HG02759 (cell line): Measurements from ENCODE around the gene RTN4.

ENCODE experiments used
- ATAC-seq: cut with Tn5 transposase; IDR thresholded peaks from one replicate; pipeline ENCODE4 v1.9.1; 2021; ENCODE audit warnings: mild to moderate bottlenecking, moderate library complexity; ENCODE audit not compliant: unreplicated experiment

Gene RTN4

DNA sequence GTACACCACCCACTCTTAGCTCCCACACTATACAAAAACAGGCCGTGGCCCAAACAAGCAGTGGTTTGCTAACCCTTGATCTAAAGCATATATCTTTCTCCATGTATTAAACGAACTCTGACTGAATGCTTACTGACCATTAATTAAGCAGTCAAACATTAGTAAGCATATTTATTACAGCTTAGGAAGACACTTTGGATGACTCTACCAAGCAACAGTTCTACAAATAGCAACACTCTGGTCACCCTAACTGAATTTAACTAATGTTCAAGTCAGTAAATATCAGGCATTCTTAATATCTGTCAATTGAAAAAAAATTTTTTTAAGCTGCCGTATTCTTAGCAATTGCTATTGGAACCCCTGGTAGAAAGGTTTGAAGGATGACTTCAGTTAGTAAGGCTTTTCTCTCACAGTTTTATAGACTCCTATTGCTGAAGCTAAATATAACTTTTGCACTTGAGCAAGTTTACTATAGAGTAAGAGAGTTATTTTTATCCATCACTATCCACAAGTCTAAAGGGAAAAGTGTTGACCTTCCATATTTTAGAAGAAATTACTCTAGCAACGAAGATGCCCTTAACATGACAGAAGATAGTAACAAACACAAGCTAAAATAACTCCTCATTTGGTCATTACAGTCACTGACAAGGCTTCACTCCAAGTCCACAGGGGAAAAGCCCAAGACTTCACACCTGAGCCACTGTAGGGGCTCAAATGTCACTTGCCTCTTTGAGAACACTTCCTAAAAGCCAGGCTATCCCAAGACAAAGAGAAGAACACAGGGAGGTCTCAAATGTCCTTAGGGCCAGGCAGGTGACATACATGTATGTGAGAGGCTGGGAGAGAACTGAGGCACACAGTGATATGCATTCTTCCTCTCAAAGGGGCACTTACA is 74.4 kb downstream of the RTN4 start:
- ATAC-seq = no peak

DNA sequence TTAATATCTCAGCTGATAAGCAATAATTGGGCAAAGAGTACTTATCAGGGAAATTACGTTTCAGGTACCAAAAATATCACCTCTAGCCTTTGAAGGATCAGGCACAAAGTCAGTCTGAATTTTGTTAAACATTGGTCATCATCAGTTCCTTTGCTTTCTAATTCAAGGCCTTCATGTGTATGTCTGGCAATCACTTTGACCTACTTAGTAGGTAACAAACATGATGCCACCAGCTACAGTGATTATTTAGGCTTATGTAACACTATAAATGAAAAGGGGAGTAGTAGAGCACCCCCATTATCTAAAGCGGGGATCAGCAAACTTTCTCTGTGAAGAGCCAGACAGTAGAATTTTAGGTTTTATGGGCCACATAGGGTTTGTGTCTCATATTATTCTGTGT is 75.1 kb downstream of the RTN4 start:
- no peak for ATAC-seq

DNA sequence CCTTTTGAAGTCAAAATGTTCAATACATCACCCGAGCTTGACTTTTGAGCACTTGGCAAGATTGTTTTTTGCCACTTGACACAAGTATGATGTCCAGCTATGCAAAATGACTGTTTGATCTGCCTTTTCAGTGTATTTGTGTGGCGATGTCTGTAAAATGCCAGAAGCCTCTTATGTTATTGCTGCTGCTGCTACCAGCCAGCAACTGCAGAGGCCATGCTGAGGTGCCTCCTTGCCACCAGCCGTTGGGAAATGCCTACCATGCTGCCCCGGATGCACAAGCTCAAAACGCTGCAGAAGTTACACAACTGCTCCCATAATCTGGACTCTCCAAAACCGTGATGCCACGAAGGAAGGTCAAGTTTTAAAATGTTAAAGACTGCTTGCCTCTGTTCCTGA is 80.3 kb downstream of the RTN4 start:
- no peak for ATAC-seq

- no peak for ATAC-seq
Measured at GRCh38 chr2:54969295-54969939, 80.8 kb downstream of the RTN4 start.

GRCh38 chr2:54968561-54969218 is 81.6 kb downstream of the RTN4 start:
- no peak for ATAC-seq

GRCh38 chr2:54967759-54968365 is 82.4 kb downstream of the RTN4 start:
- ATAC-seq = no peak

- no peak for ATAC-seq
Measured at GRCh38 chr2:54967269-54967668, 83.0 kb downstream of the RTN4 start.

GRCh38 chr2:54966837-54967236 is 83.4 kb downstream of the RTN4 start:
- no peak for ATAC-seq

- ATAC-seq = no peak
Measured at GRCh38 chr2:54966165-54966832, 84.0 kb downstream of the RTN4 start.

GRCh38 chr2:54965425-54965824 is 84.8 kb downstream of the RTN4 start:
- ATAC-seq = no peak

DNA sequence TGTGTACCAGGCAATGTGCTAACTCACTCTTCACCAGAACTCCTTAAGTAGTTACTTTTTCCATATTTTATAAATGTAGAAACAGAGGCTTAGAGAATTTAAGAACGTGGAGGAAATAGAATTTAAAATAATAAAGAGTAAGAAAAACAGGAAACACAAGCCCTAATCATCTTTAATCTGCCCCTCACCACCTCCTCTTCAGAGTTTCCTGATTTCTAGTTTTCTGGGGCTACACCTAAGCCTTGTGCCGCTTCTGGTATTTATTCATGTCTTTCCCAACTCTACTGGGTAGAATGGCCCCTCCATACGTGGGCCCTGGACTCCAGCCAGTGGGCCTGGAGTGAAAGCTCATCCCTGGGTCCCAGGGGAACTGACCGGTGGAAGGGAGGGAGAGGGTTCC is 85.4 kb downstream of the RTN4 start:
- no peak for ATAC-seq

- ATAC-seq = no peak
Measured at GRCh38 chr2:54964271-54964670, 86.0 kb downstream of the RTN4 start.

DNA sequence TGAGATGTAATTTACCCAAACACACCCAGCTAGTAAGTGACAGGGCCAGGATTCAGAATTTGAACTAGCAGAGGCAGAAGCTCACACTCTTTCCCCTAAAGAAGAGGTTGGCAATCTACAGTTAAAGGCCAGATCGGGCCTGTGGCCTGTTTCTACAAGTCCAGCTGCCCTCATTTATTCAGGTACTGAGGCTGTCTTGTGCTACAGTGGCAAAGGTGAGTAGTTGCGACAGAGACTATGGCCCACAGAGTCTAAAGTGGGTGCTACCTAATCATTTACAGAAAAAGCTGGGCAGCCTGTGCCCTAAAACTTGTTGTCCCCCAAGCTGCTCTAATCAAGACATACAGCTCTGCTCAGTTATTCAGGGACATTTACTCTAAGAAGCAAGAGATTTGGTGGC is 86.8 kb downstream of the RTN4 start:
- no peak for ATAC-seq

DNA sequence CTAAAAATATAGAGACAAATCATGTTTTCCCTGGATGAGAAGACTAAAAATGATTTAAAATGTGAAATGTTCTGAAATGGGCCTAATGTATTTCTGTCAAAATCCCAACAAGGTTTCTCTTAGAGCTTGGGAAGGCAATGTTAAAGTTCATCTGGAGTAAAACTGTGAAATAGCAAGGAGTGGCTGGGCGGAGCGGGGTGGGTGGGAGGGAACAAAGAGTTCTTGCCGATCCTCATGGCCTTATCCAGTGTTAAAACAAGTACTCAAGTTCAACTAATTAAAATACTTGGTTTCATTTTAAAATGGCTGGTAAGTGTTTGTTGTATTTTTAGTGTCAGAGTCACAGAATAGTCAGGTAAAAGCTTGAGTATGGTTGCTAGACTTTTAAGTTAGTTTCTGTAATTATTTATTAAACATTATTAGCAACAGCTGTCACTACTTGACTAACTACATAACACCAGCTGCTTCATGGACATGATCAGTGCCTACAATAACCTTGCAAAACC is 87.3 kb downstream of the RTN4 start:
- no peak for ATAC-seq

GRCh38 chr2:54962511-54962910 is 87.7 kb downstream of the RTN4 start:
- no peak for ATAC-seq

DNA sequence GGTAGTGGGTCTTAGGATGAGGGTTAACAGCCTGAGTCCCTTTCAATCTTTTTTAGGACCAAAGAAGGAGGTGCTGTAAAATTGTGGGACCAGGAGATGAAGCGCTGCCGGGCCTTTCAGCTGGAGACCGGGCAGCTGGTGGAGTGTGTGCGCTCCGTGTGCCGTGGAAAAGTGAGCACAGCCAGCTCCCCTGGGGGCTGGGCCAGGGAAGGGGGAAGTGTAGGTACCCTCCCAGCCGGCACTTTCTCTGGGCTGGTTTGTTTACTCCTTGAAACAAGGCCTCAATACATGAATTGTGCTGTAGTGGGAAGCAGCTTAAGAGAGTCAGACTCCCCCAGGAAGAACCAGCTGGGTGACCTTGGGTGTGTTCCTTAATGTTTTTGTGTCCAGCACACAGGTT is 90.1 kb downstream of the RTN4 start:
- no peak for ATAC-seq

- no peak for ATAC-seq
Measured at GRCh38 chr2:54958717-54959371, 91.4 kb downstream of the RTN4 start.

- ATAC-seq = no peak
Measured at GRCh38 chr2:54957321-54957999, 92.8 kb downstream of the RTN4 start.

DNA sequence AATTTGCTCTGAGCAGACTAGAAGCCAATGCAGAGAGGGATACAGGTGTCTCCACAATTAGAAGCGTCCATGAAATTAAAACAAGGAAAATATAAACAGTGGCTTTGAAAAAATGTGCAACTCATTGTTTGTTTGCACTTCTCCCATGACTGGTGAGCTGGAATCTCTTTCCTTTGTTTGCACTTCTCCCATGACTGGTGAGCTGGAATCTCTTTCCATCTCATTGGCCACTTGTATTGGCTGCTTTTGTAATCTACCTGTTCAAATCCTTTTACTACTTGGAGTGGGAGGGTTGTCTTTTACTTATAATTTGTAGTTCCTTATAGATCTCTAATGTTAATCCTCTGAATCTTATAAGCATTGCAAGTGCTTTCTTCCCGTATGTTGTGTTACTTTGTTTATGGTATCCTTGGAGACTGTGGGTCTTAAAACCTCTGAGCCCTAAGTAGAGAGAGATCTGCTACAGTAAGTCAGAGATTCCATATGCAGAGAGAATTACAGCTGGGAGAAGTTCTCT is 94.1 kb downstream of the RTN4 start:
- no peak for ATAC-seq
